Retina (tissue), 1 donor: ENCODE data around the gene FBN3.
"Not testable (repeated sequence)": the region's sequence is repeated elsewhere in the genome, so short reads cannot be mapped to it uniquely, and the experiment has no call there.

Experiments used
- DNase-seq: peaks from one replicate; pipeline ENCODE4 v3.0.0-alpha.2; 2016

Gene FBN3

DNA sequence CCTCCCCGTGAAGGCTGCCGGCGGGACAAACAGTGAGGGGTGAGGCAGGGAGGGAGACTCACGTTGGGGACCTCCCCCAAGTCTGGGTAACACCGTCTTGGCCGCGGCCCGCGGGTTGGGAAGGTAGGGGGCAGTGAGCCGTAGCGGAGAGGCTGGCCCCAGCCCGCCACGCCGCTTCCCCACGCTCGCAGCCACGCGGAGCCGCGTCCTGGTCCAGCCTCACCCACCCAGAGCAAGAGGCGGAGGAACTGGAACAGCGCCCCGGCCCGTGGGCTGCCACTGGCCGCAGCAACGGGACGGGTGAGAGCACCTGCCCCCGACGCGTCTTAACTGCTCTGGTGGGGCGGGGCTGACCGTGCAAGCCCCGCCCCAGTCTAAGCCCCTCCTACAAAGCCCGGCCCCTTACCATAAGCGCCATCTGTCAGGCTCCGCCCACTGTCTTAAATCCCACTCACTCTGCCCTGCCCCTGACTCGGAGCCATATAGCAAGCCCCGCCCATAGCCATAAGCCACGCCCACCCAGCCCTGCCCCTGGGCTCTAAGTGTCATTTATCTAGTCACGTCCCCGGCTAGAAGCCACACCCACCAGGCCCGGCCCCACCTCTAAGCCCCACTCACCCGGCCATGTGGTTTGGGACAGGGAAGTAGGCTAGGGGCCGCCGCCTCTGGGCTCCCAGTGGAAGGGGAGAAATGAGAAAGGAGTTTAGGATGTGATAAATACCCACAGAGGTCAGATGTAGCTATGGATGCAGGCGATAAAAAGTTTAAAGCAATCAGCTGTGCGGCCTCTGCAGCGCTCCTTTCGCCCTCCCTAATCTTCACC, 98.9 kb downstream of the FBN3 start:
- DNase-seq: peak; percentile 90

- no peak for DNase-seq
Observed at GRCh38 chr19:8046569-8047165, 102.7 kb downstream of the FBN3 start.

DNA sequence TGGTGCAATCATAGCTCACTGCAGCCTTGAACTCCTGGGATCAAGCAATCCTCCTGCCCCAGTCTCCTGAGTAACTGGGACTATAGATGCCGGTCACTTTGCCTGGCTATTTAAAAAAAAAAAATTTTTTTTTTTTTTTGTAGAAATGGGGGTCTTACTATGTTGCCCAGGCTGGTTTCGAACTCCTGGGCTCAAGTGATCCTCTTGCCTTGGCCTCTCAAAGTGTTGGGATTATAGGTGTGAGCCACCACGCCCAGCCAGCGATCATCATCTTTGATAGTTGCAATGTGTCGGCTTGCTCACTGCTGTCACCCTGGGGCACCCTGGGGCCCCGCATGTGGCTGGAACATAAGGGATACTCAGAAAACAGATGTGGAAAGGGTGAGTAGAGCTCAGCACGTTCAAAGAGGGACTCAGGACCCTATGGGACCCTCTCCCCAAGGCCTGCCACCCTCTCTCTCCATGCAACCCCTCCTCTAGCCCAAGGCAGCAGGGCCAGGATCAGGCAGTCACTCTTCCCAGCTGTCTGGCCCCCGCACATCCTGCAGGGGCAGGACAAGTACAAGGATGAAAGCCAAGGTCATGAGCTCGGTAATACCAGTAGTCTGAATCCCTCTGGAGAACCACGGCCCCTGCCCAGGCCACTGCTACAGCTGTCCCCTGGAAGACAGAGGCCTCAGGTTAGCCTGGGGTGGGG, 103.4 kb downstream of the FBN3 start:
- DNase-seq: no peak

- DNase-seq: no peak
Observed at GRCh38 chr19:8044018-8044417, 105.4 kb downstream of the FBN3 start.

DNA sequence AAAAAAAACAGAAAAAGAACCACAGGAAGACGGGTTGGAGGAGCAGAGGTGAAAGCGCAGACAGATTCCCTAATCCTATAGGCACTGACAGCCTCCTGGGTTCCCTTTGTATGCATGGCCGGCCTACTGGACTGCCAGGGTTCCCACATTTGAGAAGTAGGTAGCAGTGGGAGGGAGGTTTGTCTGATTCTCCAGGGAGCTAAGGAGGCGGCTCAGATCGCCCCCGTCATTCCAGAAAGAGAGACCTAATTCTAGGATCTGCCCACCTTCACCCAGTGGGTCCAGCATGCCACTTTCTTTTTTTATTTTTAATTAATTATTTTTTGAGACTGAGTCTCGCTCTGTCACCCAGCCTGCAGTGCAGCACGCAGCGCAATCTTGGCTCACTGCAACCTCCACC, 106.5 kb downstream of the FBN3 start:
- DNase-seq: no peak

GRCh38 chr19:8041531-8041931, 107.9 kb downstream of the FBN3 start:
- DNase-seq: no peak

GRCh38 chr19:8039231-8039630, 110.2 kb downstream of the FBN3 start:
- no peak for DNase-seq

GRCh38 chr19:8038815-8039214, 110.6 kb downstream of the FBN3 start:
- no peak for DNase-seq

GRCh38 chr19:8036434-8037099, 112.8 kb downstream of the FBN3 start:
- DNase-seq: no peak

DNA sequence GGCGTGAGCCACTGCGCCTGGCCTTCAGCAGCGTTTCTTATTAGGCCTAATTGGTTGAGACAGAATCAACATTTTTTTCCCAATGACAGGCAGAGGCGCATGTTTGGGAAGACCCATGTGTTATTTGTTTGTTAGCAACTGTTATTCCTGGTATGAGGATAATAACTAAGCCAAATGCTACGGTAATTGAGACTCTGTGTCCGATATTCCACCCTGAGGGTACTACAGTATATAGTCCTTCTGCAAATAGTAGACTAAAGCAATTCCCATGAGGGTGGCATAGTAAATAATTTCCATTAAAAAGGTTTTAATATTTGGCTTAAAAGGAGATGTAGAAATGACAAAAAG, 115.2 kb downstream of the FBN3 start:
- no peak for DNase-seq

DNA sequence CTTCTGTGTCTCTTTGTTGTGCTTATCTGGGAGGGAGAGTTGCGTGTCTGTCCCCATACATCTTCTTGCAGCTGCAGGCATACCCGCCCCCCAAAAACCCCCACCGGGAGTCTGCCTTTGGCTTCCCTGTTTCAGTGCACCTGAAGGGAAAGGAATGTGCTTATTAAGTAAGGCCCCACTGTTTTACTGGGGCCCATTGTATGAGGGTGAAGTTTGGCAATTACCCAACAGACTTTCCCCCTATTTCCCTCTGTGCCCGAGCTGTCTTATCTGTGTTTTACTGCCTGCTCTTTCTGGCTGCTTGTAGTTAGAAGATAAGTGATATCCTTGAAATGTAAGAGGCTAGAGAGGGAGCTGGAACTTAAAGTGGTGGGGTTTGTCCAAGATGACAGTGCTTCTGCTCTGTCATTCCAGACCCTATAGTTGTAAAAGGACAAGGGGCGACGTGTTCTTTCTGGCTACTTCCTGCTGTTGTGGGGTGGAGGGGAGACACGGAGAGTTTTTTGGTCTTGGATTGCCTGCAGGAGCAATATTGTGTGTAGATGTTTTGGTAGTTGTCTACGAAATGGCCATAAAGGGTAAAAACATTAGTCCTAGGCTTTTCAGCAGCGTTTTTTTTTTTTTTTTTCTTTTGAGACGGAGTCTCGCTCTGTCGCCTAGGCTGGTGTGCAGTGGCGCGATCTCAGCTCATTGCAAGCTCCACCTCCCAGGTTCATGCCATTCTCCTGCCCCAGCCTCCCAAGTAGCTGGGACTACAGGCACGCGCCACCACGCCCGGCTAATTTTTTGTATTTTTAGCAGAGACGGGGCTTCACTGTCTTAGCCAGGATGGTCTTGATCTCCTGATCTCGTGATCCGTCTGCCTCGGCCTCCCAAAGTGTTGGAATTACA, 115.9 kb downstream of the FBN3 start:
- DNase-seq: not testable (repeated sequence)

GRCh38 chr19:8030960-8031359, 118.4 kb downstream of the FBN3 start:
- DNase-seq: no peak

DNA sequence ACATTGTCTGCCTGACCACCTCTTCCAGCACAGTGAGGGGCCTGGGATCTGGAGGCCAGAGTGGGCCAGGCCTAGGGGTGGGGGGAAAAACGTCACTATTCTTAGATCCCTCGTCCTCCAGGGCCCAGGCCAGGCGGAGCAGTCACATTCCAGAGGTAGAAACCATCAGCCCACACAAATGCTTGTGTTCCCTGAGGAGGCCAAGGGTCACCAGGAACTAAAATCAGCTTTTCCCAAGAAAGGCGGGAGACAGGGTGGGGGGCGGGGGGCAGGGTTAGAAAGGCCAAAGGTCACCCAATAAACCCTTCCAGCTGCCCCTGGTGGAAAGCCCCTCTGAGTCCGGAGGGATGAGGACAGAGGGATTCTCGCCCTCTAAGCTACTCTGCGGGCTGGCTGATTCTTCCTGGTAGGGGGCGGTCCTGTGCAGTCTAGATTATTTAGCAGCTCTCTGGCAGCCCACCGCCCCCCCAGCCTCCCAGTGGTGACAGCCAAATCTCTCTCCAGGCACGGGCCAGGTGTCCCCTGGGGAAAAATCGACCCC, 120.4 kb downstream of the FBN3 start:
- no peak for DNase-seq

DNA sequence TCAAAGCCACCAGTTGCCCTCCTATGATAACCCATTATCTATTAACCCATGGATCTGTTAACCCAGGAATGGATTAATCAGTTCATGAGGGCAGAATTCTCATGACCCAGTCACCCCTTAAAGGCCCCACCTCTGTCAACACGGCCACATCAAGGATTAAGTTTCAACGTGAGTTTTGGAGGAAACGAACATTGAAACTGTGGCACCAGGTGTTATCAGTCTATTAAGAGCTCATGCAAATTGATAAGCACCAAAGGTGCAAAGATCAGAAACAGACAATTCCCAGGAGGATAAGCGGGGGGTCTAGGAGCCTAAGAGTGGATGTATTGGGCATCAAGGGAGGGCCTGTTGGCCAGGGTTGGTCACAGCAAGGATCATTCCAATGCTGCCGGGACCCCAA, 124.1 kb downstream of the FBN3 start:
- no peak for DNase-seq

- not testable (repeated sequence) for DNase-seq
Observed at GRCh38 chr19:8024256-8024655, 125.1 kb downstream of the FBN3 start.

- no peak for DNase-seq
Observed at GRCh38 chr19:8023371-8023770, 126.0 kb downstream of the FBN3 start.

DNA sequence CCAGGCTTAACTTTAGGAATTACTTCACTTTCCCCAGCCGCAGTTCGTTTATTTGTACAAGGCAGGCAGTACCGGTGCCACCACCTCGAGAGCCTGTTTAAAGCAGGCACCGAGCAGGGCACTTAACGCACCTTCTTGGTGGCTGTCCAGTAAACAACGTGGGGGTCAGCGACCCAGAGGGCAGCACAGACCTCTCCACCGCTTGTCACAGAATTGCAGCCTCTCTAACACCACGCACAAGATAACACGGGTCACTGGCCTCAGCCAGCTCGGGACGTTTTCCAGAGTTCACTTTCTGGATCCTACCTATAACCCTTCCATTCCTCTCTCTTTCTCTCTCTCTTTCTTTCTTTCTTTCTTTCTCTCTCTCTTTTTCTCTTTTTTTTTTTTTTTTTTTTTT, 127.1 kb downstream of the FBN3 start:
- no peak for DNase-seq

DNA sequence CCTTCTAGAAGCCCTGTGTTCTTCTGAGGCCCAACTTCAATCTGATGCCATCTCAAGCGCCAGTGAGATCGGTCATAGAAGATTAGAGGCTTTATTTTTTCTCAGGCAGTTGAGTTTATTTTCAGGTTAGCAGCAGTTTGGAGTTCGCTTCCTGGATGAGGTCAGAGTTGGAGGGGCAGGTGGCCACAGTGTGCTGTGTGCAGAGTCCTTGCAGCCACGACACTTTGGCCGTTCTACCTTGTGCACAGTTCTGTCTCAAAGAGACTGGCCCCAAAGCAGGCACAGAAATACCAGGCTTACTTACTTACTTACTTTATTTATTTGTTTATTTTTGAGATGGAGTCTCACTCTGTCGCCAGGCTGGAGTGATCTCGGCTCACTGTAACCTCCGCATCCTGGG, 128.0 kb downstream of the FBN3 start:
- DNase-seq: no peak

DNA sequence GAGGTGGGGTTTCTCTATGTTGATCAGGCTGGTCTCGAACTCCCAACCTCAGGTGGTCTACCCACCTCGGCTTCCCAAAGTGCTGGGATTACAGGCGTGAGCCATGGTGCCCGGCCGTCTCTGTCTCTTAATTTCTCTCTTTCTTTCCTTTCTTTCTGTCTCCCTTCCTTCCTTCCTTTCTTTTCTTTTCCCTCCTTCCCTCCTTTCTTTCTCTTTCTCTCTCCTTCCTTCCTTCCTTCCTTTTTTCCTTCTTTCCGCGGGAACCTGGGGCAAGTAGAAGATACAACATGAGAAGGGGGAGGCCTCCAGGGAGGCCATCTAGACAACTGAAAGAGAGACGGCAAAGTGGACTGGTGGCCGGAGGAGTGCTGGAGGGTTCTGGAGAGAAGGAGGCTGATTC, 128.7 kb downstream of the FBN3 start:
- DNase-seq: no peak

DNA sequence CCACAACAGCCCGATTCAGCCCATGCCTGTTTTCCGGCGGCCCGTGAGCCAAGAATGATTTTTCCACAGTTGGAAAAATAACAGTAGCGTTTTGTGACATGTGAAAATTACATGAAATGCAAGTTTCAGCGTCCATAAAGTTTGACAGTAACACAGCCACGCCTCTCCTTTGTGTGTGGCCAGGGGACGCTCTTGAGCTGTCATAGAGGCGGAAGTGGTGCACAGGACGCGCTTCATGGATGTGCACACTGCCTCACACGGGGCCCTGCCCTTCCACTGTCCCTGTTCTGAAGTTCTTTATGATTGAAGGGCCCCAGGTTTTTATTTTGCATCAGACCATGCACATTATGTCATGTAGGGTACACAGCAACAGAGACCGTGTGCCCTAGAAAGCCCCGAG, 131.6 kb downstream of the FBN3 start:
- no peak for DNase-seq
